ENCODE measurements around the gene PAM16.

The PAM16 gene

GRCh38 chr16:4383591-4384444, 32.7 kb upstream of the PAM16 start:
- no peak for DNase-seq

- no peak for DNase-seq
Observed at GRCh38 chr16:4382795-4383357, 31.8 kb upstream of the PAM16 start.

- DNase-seq = no peak
Observed at GRCh38 chr16:4381935-4382794, 31.0 kb upstream of the PAM16 start.

- no peak for DNase-seq
Observed at GRCh38 chr16:4381072-4381934, 30.2 kb upstream of the PAM16 start.

- no peak for DNase-seq
Observed at GRCh38 chr16:4380119-4381063, 29.3 kb upstream of the PAM16 start.

GRCh38 chr16:4378999-4379690, 28.0 kb upstream of the PAM16 start:
- no peak for DNase-seq

GRCh38 chr16:4378161-4378666, 27.1 kb upstream of the PAM16 start:
- DNase-seq = no peak

- no peak for DNase-seq
Observed at GRCh38 chr16:4377573-4378154, 26.5 kb upstream of the PAM16 start.

GRCh38 chr16:4376893-4377572, 25.9 kb upstream of the PAM16 start:
- DNase-seq = no peak

GRCh38 chr16:4376126-4376892, 25.2 kb upstream of the PAM16 start:
- no peak for DNase-seq

GRCh38 chr16:4375717-4376116, 24.6 kb upstream of the PAM16 start:
- DNase-seq = no peak

GRCh38 chr16:4373909-4374742, 23.0 kb upstream of the PAM16 start:
- peak in 1 of 4 experiments; percentile 12 for DNase-seq

GRCh38 chr16:4373356-4373908, 22.3 kb upstream of the PAM16 start:
- DNase-seq = no peak

GRCh38 chr16:4372578-4373355, 21.6 kb upstream of the PAM16 start:
- no peak for DNase-seq

- DNase-seq = peak; percentile 21 to 63 (median 42)
Observed at GRCh38 chr16:4372001-4372577, 21.0 kb upstream of the PAM16 start.

Data from suppressor macrophage (primary cell).